CD14-positive monocyte (primary cell): ENCODE data around the gene OR2AJ1. TPM values are rescaled to one million over a fixed set of nuclear protein-coding genes. Genes with fewer than 3 reads are reported as not detected.
"Not testable (repeated sequence)": the region's sequence is repeated elsewhere in the genome, so short reads cannot be mapped to it uniquely, and the experiment has no call there.

ENCODE experiments used
- DNase-seq, 3 donors: peaks; one replicate each; pipeline ENCODE4 v3.0.0-alpha.2; 2011 to 2022
- H2AFZ ChIP-seq: 2 replicates; pipeline ENCODE4 v1.6.0; 2012; ENCODE audit warnings: mild to moderate bottlenecking, low read depth, low read length, inconsistent platforms; ENCODE audit not compliant: insufficient read depth, poor library complexity, severe bottlenecking
- H3K27ac ChIP-seq, 2 donors: 1 replicate in 1 of 2; 2 replicates in 1 of 2; pipeline ENCODE4 v1.5.1; 2012 to 2013; ENCODE audit warnings: low read length in 2 of 2, control low read depth in 1 of 2, inconsistent platforms in 1 of 2, low read depth in 1 of 2, mild to moderate bottlenecking in 1 of 2
- H3K27me3 ChIP-seq, 2 donors: one replicate each; pipeline versions ENCODE4 v1.6.0 to v1.6.1; 2011 to 2013; ENCODE audit warnings: low read length in 2 of 2; ENCODE audit not compliant: control insufficient read depth in 2 of 2, insufficient read depth in 2 of 2
- H3K36me3 ChIP-seq, 2 donors: replicated peaks in 1 of 2; 1 replicate in 1 of 2; 2 replicates in 1 of 2; pipeline versions ENCODE4 v1.5.1 to v1.6.1; 2012 to 2013; ENCODE audit warnings: low read length in 2 of 2, control low read depth in 1 of 2, inconsistent platforms in 1 of 2, mild to moderate bottlenecking in 1 of 2; ENCODE audit not compliant: insufficient read depth in 2 of 2, control insufficient read depth in 1 of 2
- H3K4me1 ChIP-seq, 2 donors: 1 replicate in 1 of 2; 2 replicates in 1 of 2; pipeline versions ENCODE4 v1.5.1 to v1.6.1; 2012 to 2013; ENCODE audit warnings: low read length in 2 of 2, control low read depth in 1 of 2, inconsistent platforms in 1 of 2, mild to moderate bottlenecking in 1 of 2, moderate library complexity in 1 of 2; ENCODE audit not compliant: insufficient read depth in 2 of 2, control insufficient read depth in 1 of 2
- H3K4me2 ChIP-seq: replicated peaks from 2 replicates; pipeline ENCODE3; 2012; ENCODE audit warnings: low read length, moderate library complexity, mild to moderate bottlenecking; ENCODE audit not compliant: poor library complexity, severe bottlenecking; ENCODE audit errors: extremely low read depth
- H3K4me3 ChIP-seq, 3 experiments: fragments of 200-600 bp in 1 of 3; sonication (generic) in 1 of 3; replicated peaks in 1 of 3; 1 replicate in 2 of 3; 2 replicates in 1 of 3; pipeline ENCODE4 v1.5.1; 2011 to 2013; ENCODE audit warnings: low read length in 3 of 3, mild to moderate bottlenecking in 3 of 3, control low read depth in 2 of 3, low read depth in 2 of 3, inconsistent platforms in 1 of 3, moderate library complexity in 1 of 3
- H3K79me2 ChIP-seq: 2 replicates; pipeline ENCODE4 v1.6.0; 2012; ENCODE audit warnings: mild to moderate bottlenecking, control low read depth, inconsistent platforms, low read length, moderate library complexity; ENCODE audit not compliant: insufficient read depth
- H3K9ac ChIP-seq: 2 replicates; pipeline ENCODE4 v1.6.0; 2017; ENCODE audit warnings: low read length, mild to moderate bottlenecking; ENCODE audit not compliant: insufficient read depth, poor library complexity, severe bottlenecking
- H3K9me3 ChIP-seq, 2 donors: replicated peaks in 1 of 2; 1 replicate in 1 of 2; 2 replicates in 1 of 2; pipeline versions ENCODE4 v1.5.1 to v1.6.1; 2012 to 2013; ENCODE audit warnings: low read length in 2 of 2, control low read depth in 1 of 2; ENCODE audit not compliant: control insufficient read depth in 1 of 2, insufficient read depth in 1 of 2
- H4K20me1 ChIP-seq: 2 replicates; pipeline ENCODE4 v1.6.0; 2012; ENCODE audit warnings: mild to moderate bottlenecking, low read length, control low read depth, moderate library complexity; ENCODE audit not compliant: insufficient read depth
- H3K27ac Mint-ChIP-seq, 7 donors: one replicate each; pipeline ENCODE4 v1.8.0; 2020; ENCODE audit warnings: mild to moderate bottlenecking in 7 of 7, mixed read lengths in 7 of 7, moderate library complexity in 6 of 7, inconsistent platforms in 2 of 7
- H3K27me3 Mint-ChIP-seq, 3 donors: one replicate each; pipeline ENCODE4 v1.8.0; 2021 to 2022; ENCODE audit warnings: low read depth in 3 of 3, mild to moderate bottlenecking in 3 of 3, mixed read lengths in 3 of 3, moderate library complexity in 3 of 3, inconsistent platforms in 1 of 3
- H3K36me3 Mint-ChIP-seq, 2 donors: one replicate each; pipeline ENCODE4 v1.8.0; 2020; ENCODE audit warnings: mixed read lengths in 2 of 2, inconsistent platforms in 1 of 2, mild to moderate bottlenecking in 1 of 2
- H3K4me1 Mint-ChIP-seq: one replicate; pipeline ENCODE4 v1.8.0; 2020; ENCODE audit warnings: mild to moderate bottlenecking, mixed read lengths
- H3K4me3 Mint-ChIP-seq, 2 donors: one replicate each; pipeline ENCODE4 v1.8.0; 2020; ENCODE audit warnings: mild to moderate bottlenecking in 2 of 2, mixed read lengths in 2 of 2, moderate library complexity in 1 of 2
- H3K9me3 Mint-ChIP-seq, 7 donors: one replicate each; pipeline ENCODE4 v1.8.0; 2020 to 2022; ENCODE audit warnings: mixed read lengths in 7 of 7, mild to moderate bottlenecking in 6 of 7, moderate library complexity in 6 of 7, inconsistent platforms in 2 of 7
- WGBS: methylation state at CpG from one replicate; pipeline ENCODE4 v1.1.5; 2013; ENCODE audit warnings: missing lambda C conversion rate; ENCODE audit not compliant: insufficient coverage; 5-methylcytosine and 5-hydroxymethylcytosine counted together
- intact Hi-C, 2 donors: fragments of 100-400 bp; cut with micrococcal nuclease; formaldehyde crosslinking; loops; one replicate each; pipeline versions ENCODE4 v1.15.0 to v1.15.1; 2023
- polyA plus RNA-seq, 3 donors: library from polyadenylated mRNA; depleted of rRNA in 1 of 3; unstranded in 2 of 3; stranded (reverse) in 1 of 3; fragments of 300-500 nt in 2 of 3; fragments of >200 nt in 1 of 3; fragmentation: Illumina TruSeq in 2 of 3; gene quantifications; 1 replicate in 2 of 3; 2 replicates in 1 of 3; pipeline ENCODE4 v1.2.3, GENCODE V29; 2012 to 2021
- TF ChIP-seq, protein P1 (sequence below): fragments of 200-600 bp; IDR thresholded peaks from one replicate; pipeline ENCODE4 v1.8.0; 2022; ENCODE audit warnings: antibody characterized with exemption, mild to moderate bottlenecking

Gene OR2AJ1
- polyA plus RNA-seq, 3 donors, result not detected

DNA sequence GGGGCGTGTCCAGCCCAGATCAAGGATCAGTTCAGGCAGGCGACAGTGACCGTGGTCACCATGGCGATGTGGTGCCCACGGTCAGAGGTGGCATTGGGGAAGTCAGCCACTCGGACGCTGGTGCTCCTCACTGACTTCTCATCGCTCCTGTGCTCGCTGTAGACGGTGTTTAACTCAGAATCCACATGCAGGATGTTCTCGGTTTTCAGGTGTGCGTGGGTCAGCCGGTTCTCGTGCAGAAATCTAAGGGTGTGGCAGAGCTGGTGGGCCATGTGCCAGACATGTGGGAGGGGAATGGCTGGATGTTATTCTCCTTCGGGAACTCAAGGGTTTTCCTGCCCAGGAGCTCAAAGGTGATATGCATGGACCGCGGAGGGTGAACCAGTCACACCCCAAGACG, 11.7 kb downstream of the OR2AJ1 start:
- no peak for DNase-seq
- H3K36me3 Mint-ChIP-seq, result no peaks in the 10 kb centered on the region
- H3K4me3 ChIP-seq, result no peak overlapping the region
- H3K27ac Mint-ChIP-seq, result peak overlapping the region in 1 of 7 donors; percentile 33
- H3K36me3 ChIP-seq, result no peaks in the 10 kb centered on the region
- H3K4me3 Mint-ChIP-seq, result no peak overlapping the region
- TF ChIP-seq, protein P1, sequence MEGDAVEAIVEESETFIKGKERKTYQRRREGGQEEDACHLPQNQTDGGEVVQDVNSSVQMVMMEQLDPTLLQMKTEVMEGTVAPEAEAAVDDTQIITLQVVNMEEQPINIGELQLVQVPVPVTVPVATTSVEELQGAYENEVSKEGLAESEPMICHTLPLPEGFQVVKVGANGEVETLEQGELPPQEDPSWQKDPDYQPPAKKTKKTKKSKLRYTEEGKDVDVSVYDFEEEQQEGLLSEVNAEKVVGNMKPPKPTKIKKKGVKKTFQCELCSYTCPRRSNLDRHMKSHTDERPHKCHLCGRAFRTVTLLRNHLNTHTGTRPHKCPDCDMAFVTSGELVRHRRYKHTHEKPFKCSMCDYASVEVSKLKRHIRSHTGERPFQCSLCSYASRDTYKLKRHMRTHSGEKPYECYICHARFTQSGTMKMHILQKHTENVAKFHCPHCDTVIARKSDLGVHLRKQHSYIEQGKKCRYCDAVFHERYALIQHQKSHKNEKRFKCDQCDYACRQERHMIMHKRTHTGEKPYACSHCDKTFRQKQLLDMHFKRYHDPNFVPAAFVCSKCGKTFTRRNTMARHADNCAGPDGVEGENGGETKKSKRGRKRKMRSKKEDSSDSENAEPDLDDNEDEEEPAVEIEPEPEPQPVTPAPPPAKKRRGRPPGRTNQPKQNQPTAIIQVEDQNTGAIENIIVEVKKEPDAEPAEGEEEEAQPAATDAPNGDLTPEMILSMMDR, result no peak
- H4K20me1 ChIP-seq, result no peaks in the 10 kb centered on the region
- H3K4me1 ChIP-seq, result peaks cover 6% of the 10 kb centered on the region in 2 donors
- intact Hi-C loops, result no loop called here
- peaks cover 9 to 15% (median 11%) of the 10 kb centered on the region in 7 donors for H3K9me3 Mint-ChIP-seq
- H3K4me1 Mint-ChIP-seq, result peaks cover 5% of the 10 kb centered on the region
- WGBS, result 98% methylated on average over 18 of the region's 18 CpGs
- H3K27me3 Mint-ChIP-seq, result peaks cover 0 to 2% (median 0%) of the 10 kb centered on the region in 3 donors
- H3K27me3 ChIP-seq, result no peaks in the 10 kb centered on the region
- no peak overlapping the region for H3K27ac ChIP-seq
- H3K9ac ChIP-seq, result no peak overlapping the region
- no peak overlapping the region for H2AFZ ChIP-seq
- no peak overlapping the region for H3K4me2 ChIP-seq
- peaks cover 6 to 11% of the 10 kb centered on the region in 2 donors for H3K9me3 ChIP-seq
- no peaks in the 10 kb centered on the region for H3K79me2 ChIP-seq

- Mint-ChIP-seq H3K4me3 (peak overlapping the region; percentile 75 to 84), H3K9me3 (peaks cover 9 to 15% (median 11%) of the 10 kb centered on the region in 7 donors)
- H3K36me3 Mint-ChIP-seq, H3K27me3 Mint-ChIP-seq, H3K79me2 ChIP-seq, intact Hi-C loops, H3K4me1 ChIP-seq, H3K27ac ChIP-seq, H3K4me1 Mint-ChIP-seq, H3K27ac Mint-ChIP-seq, H3K27me3 ChIP-seq, H3K36me3 ChIP-seq, H4K20me1 ChIP-seq: not testable (repeated sequence)
- TF ChIP-seq, protein P1, result peak; percentile 98
- Histone ChIP-seq H3K9ac (peak overlapping the region; percentile 63), H3K4me3 (peak overlapping the region; percentile 42 to 75 (median 53)), H2AFZ (peak overlapping the region; percentile 84), H3K9me3 (peaks cover 6 to 11% of the 10 kb centered on the region in 2 donors), H3K4me2 (peak overlapping the region; percentile 74)
- 7% methylated on average over 35 of the region's 44 CpGs for whole genome bisulfite sequencing
- DNase-seq, result peak; percentile 64 to 86 (median 71)
Measured at GRCh38 chr1:247936965-247937734, 12.5 kb downstream of the OR2AJ1 start.
